HG02852 (cell line): ENCODE data around the gene KRTAP19-4.
"Not testable (repeated sequence)": the region's sequence is repeated elsewhere in the genome, so short reads cannot be mapped to it uniquely, and the experiment has no call there.

ENCODE experiments used
- ATAC-seq: cut with Tn5 transposase; IDR thresholded peaks from one replicate; pipeline ENCODE4 v1.9.1; 2021; ENCODE audit warnings: mild to moderate bottlenecking, moderate library complexity; ENCODE audit not compliant: unreplicated experiment

KRTAP19-4 gene

GRCh38 chr21:30497065-30497464 lies at the start of gene KRTAP19-4:
TSS of gene KRTAP19-4 (minus strand) at chr21:30497165. CDS start at chr21:30497110, 55 bp downstream.
- ATAC-seq: no peak

GRCh38 chr21:30541764-30542163 lies 44.8 kb upstream of the KRTAP19-4 start, which contains the start of gene KRTAP19-6:
TSS of gene KRTAP19-6 (minus strand) at chr21:30541864. CDS start at chr21:30541833, 31 bp downstream.
- no peak for ATAC-seq

GRCh38 chr21:30518876-30519275 lies 21.9 kb upstream of the KRTAP19-4 start:
- no peak for ATAC-seq

GRCh38 chr21:30515681-30516080 lies 18.7 kb upstream of the KRTAP19-4 start:
- no peak for ATAC-seq

- not testable (repeated sequence) for ATAC-seq
Measured at GRCh38 chr21:30505621-30506205, 8.7 kb upstream of the KRTAP19-4 start.

GRCh38 chr21:30502041-30502440 lies 5.1 kb upstream of the KRTAP19-4 start, which contains the start of gene KRTAP19-5:
TSS of gene KRTAP19-5 (minus strand) at chr21:30502141. CDS start at chr21:30502090, 51 bp downstream.
- no peak for ATAC-seq

- ATAC-seq: no peak
Measured at GRCh38 chr21:30491963-30492428, 5.0 kb downstream of the KRTAP19-4 start, which contains the start of gene KRTAP19-3. TSS of gene KRTAP19-3 (minus strand) at chr21:30492013. CDS start at chr21:30491957, 56 bp downstream.

- ATAC-seq: no peak
Measured at GRCh38 chr21:30487336-30487735, 9.6 kb downstream of the KRTAP19-4 start, which contains the start of gene KRTAP19-2. TSS of gene KRTAP19-2 (minus strand) at chr21:30487436. CDS start at chr21:30487348, 88 bp downstream.

GRCh38 chr21:30486180-30486579 lies 10.8 kb downstream of the KRTAP19-4 start:
- ATAC-seq: no peak

- ATAC-seq: no peak
Measured at GRCh38 chr21:30482130-30482529, 14.8 kb downstream of the KRTAP19-4 start.

- no peak for ATAC-seq
Measured at GRCh38 chr21:30480145-30480544, 16.8 kb downstream of the KRTAP19-4 start, which contains the start of gene KRTAP19-1. TSS of gene KRTAP19-1 (minus strand) at chr21:30480367. CDS start at chr21:30480317, 50 bp downstream.

- ATAC-seq: no peak
Measured at GRCh38 chr21:30479259-30479658, 17.7 kb downstream of the KRTAP19-4 start.

GRCh38 chr21:30478004-30478403 lies 19.0 kb downstream of the KRTAP19-4 start:
- no peak for ATAC-seq

GRCh38 chr21:30468900-30469714 lies 27.9 kb downstream of the KRTAP19-4 start:
- no peak for ATAC-seq

GRCh38 chr21:30463713-30464112 lies 33.3 kb downstream of the KRTAP19-4 start:
- no peak for ATAC-seq

- ATAC-seq: no peak
Measured at GRCh38 chr21:30448514-30448913, 48.5 kb downstream of the KRTAP19-4 start.

- no peak for ATAC-seq
Measured at GRCh38 chr21:30447056-30447455, 49.9 kb downstream of the KRTAP19-4 start.
